SK-N-MC (cell line): Measurements from ENCODE around the gene TECPR1.

ENCODE experiments used
- EZH2 ChIP-seq: fragments of 200-600 bp; sonication (generic); IDR thresholded peaks from one replicate; pipeline ENCODE4 v1.6.1; 2017; ENCODE audit warnings: antibody characterized with exemption
- FOXP2 ChIP-seq: optimal IDR thresholded peaks from 2 replicates; pipeline ENCODE3; 2011; ENCODE audit warnings: mild to moderate bottlenecking, moderate library complexity; ENCODE audit not compliant: insufficient read depth; ENCODE audit errors: extremely low read length, control extremely low read depth
- POLR2AphosphoS5 ChIP-seq: IDR thresholded peaks from 2 replicates; pipeline ENCODE4 v1.6.1; 2012; ENCODE audit warnings: mild to moderate bottlenecking, low read depth, low read length, borderline replicate concordance

DNA sequence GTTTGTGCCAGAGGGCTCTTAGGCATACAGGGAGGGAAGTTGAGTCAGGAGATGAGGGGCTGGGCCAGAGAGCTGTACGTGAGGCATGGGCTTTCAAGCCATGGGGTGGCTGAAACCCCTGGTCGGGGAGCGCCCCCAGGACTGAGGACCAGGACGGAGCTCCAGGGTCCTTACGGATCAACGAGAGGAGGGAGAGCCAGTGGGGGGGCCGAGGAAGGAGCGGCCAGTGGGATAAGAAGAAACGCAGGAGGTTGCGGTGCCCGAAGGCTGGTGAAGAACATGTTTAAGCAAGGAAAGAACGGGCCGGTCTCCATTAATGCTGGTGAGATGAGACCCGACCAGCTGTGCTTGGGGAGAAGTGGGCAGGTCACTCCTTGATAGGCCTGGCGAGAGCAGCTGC is 84.4 kb downstream of the TECPR1 start:
- TF ChIP-seq EZH2 (no peak), POLR2AphosphoS5 (no peak), FOXP2 (no peak)
